ENCODE data around the gene DGCR2.

DGCR2 gene

DNA sequence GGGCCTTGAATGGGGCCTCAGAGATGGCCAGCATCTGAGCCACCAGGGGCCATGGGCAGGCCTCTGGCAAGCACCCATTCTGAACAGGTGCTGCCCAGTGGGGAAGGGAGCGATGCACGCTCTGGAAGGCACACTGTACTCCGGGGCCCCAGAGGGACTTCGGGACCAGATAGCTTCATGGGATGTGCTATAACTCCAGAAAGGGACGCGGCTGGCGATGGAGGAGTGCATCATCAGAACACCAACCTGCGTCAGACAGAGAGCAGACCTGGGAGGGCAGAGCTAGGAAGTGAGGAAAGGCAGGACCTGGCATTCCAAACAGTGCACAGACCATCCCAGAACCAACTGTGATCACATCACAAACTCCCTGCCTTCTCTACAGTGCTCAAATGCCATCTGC lies 16.8 kb downstream of the DGCR2 start:
- Histone ChIP-seq H3K36me3 (ENCODE audit: insufficient read depth, low read length) (peaks cover 16% of the 10 kb centered on the region), H3K9ac (ENCODE audit: low read depth, low read length) (no peak overlapping the region), H3K4me3 (ENCODE audit: low read depth in 1 of 2, low read length in 2 of 2) (no peak overlapping the region), H2AFZ (ENCODE audit: low read depth, low read length) (no peak overlapping the region), H3K4me1 (ENCODE audit: insufficient read depth, low read length) (peaks cover 18% of the 10 kb centered on the region), H3K79me2 (ENCODE audit: insufficient read depth, low read length) (peaks cover 93% of the 10 kb centered on the region), H3K27ac (ENCODE audit: low read length) (no peak overlapping the region), H3K9me3 (ENCODE audit: insufficient read depth, low read length, severe bottlenecking) (no peaks in the 10 kb centered on the region), H3K27me3 (ENCODE audit: insufficient read depth, low read length, poor library complexity) (no peaks in the 10 kb centered on the region), H3K4me2 (ENCODE audit: insufficient read depth, low read length) (no peak overlapping the region), H4K20me1 (ENCODE audit: insufficient read depth, low read length) (peaks cover 67% of the 10 kb centered on the region)
- no peak for TF ChIP-seq EZH2 (IDR thresholded peaks at IDR 0.05; ENCODE audit: borderline replicate concordance, low read depth, low read length, severe bottlenecking)
- TF ChIP-seq, protein P1, sequence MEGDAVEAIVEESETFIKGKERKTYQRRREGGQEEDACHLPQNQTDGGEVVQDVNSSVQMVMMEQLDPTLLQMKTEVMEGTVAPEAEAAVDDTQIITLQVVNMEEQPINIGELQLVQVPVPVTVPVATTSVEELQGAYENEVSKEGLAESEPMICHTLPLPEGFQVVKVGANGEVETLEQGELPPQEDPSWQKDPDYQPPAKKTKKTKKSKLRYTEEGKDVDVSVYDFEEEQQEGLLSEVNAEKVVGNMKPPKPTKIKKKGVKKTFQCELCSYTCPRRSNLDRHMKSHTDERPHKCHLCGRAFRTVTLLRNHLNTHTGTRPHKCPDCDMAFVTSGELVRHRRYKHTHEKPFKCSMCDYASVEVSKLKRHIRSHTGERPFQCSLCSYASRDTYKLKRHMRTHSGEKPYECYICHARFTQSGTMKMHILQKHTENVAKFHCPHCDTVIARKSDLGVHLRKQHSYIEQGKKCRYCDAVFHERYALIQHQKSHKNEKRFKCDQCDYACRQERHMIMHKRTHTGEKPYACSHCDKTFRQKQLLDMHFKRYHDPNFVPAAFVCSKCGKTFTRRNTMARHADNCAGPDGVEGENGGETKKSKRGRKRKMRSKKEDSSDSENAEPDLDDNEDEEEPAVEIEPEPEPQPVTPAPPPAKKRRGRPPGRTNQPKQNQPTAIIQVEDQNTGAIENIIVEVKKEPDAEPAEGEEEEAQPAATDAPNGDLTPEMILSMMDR (IDR thresholded peaks at IDR 0.05; ENCODE audit: borderline replicate concordance, extremely low read depth, low read length, poor library complexity, severe bottlenecking) = no peak
- DNase-seq (no peak), ATAC-seq (ENCODE audit: insufficient read depth, low read depth) (no peak)

DNA sequence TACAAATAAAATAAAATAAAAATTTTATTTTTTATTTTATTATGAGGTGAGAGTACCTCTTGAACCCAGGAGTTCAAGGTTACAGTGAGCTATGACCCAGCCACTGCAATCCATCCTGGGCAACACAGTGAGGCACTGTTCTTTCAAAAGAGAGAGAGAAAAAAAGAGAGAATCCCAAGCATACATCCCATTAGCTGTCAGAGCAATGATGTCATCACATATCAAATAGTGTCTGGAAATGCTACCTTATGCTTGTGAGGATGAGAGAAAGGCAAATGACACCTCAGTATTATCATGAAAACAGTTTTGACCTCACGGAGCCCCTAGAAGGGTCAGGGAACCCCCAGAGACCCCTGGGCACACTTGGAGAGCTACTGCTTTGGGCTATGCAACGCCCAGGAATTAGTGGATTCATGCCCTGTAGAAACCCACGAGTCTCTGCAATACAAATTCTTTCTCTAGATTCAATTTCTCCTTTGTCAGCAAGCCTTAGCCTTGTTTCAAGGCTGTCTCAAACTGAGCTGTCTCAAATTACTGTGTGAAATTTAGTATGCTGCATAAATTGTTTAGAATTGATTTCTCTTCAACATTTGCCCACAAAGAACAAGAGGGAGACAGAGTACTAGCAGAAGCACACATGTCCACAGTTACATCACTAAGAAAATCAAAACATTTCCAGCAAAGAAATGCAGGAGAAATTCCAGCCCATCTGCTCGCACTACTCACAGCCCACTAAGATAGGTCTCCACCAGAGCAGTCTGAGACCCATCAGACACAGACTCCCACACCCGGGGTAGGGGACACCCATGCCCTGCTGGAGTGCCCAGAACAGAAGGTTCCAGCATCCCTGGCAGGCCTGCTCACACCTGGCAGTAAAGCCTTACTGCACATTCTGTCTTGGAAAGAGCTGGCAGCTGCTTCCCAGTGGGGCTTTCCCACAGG lies 18.1 kb downstream of the DGCR2 start:
- Histone ChIP-seq H3K9ac (ENCODE audit: low read depth, low read length) (no peak overlapping the region), H3K4me2 (ENCODE audit: insufficient read depth, low read length) (no peak overlapping the region), H3K27ac (ENCODE audit: low read length) (no peak overlapping the region), H4K20me1 (ENCODE audit: insufficient read depth, low read length) (peaks cover 65% of the 10 kb centered on the region), H3K27me3 (ENCODE audit: insufficient read depth, low read length, poor library complexity) (no peaks in the 10 kb centered on the region), H3K79me2 (ENCODE audit: insufficient read depth, low read length) (peaks cover 91% of the 10 kb centered on the region), H3K9me3 (ENCODE audit: insufficient read depth, low read length, severe bottlenecking) (no peaks in the 10 kb centered on the region), H3K36me3 (ENCODE audit: insufficient read depth, low read length) (peaks cover 22% of the 10 kb centered on the region), H3K4me3 (ENCODE audit: low read depth in 1 of 2, low read length in 2 of 2) (no peak overlapping the region), H3K4me1 (ENCODE audit: insufficient read depth, low read length) (peaks cover 5% of the 10 kb centered on the region), H2AFZ (ENCODE audit: low read depth, low read length) (no peak overlapping the region)
- ATAC-seq (ENCODE audit: insufficient read depth, low read depth) = no peak
- DNase-seq = no peak
- TF ChIP-seq EZH2 (IDR thresholded peaks at IDR 0.05; ENCODE audit: borderline replicate concordance, low read depth, low read length, severe bottlenecking) = no peak
- TF ChIP-seq, protein P1 (IDR thresholded peaks at IDR 0.05; ENCODE audit: borderline replicate concordance, extremely low read depth, low read length, poor library complexity, severe bottlenecking) = no peak

DNA sequence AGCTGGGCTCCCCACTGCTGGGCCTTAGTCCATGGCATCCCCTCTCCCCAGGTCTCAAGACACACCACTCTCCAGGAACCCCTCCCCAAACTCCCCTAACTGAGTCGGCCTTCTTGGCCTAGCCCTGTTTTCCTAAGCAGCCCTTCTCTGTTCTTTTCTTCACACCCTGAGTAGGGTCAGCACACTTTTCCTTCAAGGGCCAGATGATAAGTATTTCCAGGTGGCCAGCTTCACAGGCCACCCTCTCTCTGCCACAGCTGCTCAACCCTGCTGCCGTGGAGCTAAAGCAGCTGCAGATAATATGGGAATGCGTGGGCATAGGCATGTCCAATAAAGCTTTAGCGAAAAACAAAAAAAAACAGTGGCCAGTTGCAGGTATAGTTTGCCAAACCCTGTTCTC lies 24.1 kb downstream of the DGCR2 start:
- Histone ChIP-seq H3K9me3 (ENCODE audit: insufficient read depth, low read length, severe bottlenecking) (no peaks in the 10 kb centered on the region), H4K20me1 (ENCODE audit: insufficient read depth, low read length) (peaks cover 23% of the 10 kb centered on the region; the same call in 1 of the 2 replicates), H3K27me3 (ENCODE audit: insufficient read depth, low read length, poor library complexity) (no peaks in the 10 kb centered on the region), H3K4me1 (ENCODE audit: insufficient read depth, low read length) (no peaks in the 10 kb centered on the region), H3K4me3 (ENCODE audit: low read depth in 1 of 2, low read length in 2 of 2) (no peak overlapping the region), H3K79me2 (ENCODE audit: insufficient read depth, low read length) (peaks cover 83% of the 10 kb centered on the region), H3K4me2 (ENCODE audit: insufficient read depth, low read length) (no peak overlapping the region), H3K36me3 (ENCODE audit: insufficient read depth, low read length) (peaks cover 24% of the 10 kb centered on the region), H3K27ac (ENCODE audit: low read length) (no peak overlapping the region), H3K9ac (ENCODE audit: low read depth, low read length) (no peak overlapping the region), H2AFZ (ENCODE audit: low read depth, low read length) (no peak overlapping the region)
- no peak for DNase-seq
- TF ChIP-seq, protein P1 (IDR thresholded peaks at IDR 0.05; ENCODE audit: borderline replicate concordance, extremely low read depth, low read length, poor library complexity, severe bottlenecking) = no peak
- no peak for TF ChIP-seq EZH2 (IDR thresholded peaks at IDR 0.05; ENCODE audit: borderline replicate concordance, low read depth, low read length, severe bottlenecking)
- no peak for ATAC-seq (ENCODE audit: insufficient read depth, low read depth)

Data from DND-41 (cell line).